ENCODE data around the gene TWF2. TPM values are rescaled to one million over a fixed set of nuclear protein-coding genes. Genes with fewer than 3 reads are reported as not detected.

The TWF2 gene
- total and polyA plus RNA-seq, 2 of the 13 experiments (the other 11 are each of a cell fraction or from before 2014, with no cell fraction given): 45.5 to 108 TPM

DNA sequence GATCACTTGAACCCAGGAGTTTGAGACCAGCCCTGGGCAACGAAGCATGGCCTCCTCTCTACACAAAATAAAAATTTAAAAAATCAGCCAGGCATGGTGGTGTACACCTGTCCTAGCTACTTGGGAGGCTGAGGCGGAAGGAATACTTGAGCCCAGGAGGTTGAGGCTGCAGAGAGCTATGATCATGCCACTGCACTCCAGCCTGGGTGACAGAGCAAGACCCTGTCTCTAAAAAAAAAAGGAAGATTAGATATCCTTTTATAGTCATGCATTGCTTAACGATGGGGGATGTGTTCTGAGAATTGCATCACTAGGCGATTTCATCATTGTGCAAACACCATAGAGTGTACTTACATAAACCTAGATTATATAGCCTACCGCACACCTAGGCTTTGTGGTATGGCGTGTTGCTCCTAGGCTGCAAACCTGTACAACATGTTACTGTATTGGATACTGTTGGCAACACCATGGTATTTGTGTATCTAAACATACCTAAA lies 28.4 kb downstream of the TWF2 start (continued):
- TF ChIP-seq KLF11 (CRISPR knock-in tag; IDR thresholded peaks at IDR 0.05) (peak; percentile 81; the same call in 1 of the 2 replicates), ZNF260 (CRISPR knock-in tag; IDR thresholded peaks at IDR 0.05; ENCODE audit: borderline replicate concordance, low read depth) (no peak), KDM6A (CRISPR knock-in tag; IDR thresholded peaks at IDR 0.05; ENCODE audit: low read depth) (peak; percentile 68; the same call in 1 of the 2 replicates), SNAI1 (CRISPR knock-in tag; IDR thresholded peaks at IDR 0.05; ENCODE audit: borderline replicate concordance) (no peak), THAP7 (CRISPR knock-in tag; IDR thresholded peaks at IDR 0.05) (no peak), KDM3A (CRISPR knock-in tag; IDR thresholded peaks at IDR 0.05; ENCODE audit: low read depth) (peak; percentile 83; the same call in 1 of the 2 replicates), EZH2 (conservative IDR thresholded peaks at IDR 0.05; ENCODE audit: low read depth, low read length) (no peak), ZBTB37 (CRISPR knock-in tag; IDR thresholded peaks at IDR 0.05) (no peak), ZNF589 (CRISPR knock-in tag; conservative IDR thresholded peaks at IDR 0.05) (0 out of 2 replicates have a peak, but pooled peaks have one; percentile 55), YEATS2 (CRISPR knock-in tag; IDR thresholded peaks at IDR 0.05; ENCODE audit: borderline replicate concordance) (no peak; the same call in 1 of the 2 replicates), ZNF580 (CRISPR knock-in tag; IDR thresholded peaks at IDR 0.05; ENCODE audit: borderline replicate concordance, low read depth) (no peak), ZNF737 (CRISPR knock-in tag; IDR thresholded peaks at IDR 0.05; ENCODE audit: borderline replicate concordance) (no peak), ZNF484 (CRISPR knock-in tag; IDR thresholded peaks at IDR 0.05; ENCODE audit: borderline replicate concordance, low read depth) (no peak), EEA1 (CRISPR knock-in tag; IDR thresholded peaks at IDR 0.05; ENCODE audit: borderline replicate concordance) (no peak), ZFP1 (CRISPR knock-in tag; IDR thresholded peaks at IDR 0.05) (peak; percentile 67; the same call in 1 of the 2 replicates), ZNF275 (CRISPR knock-in tag; IDR thresholded peaks at IDR 0.05; ENCODE audit: borderline replicate concordance) (no peak), MIER3 (CRISPR knock-in tag; IDR thresholded peaks at IDR 0.05; ENCODE audit: borderline replicate concordance) (peak; percentile 88; the same call in 1 of the 2 replicates), ESRRA (CRISPR knock-in tag; IDR thresholded peaks at IDR 0.05; ENCODE audit: low read depth) (0 out of 2 replicates have a peak, but pooled peaks have one; percentile 44), GTF3A (CRISPR knock-in tag; conservative IDR thresholded peaks at IDR 0.05) (no peak), ARHGAP35 (CRISPR knock-in tag; IDR thresholded peaks at IDR 0.05; ENCODE audit: borderline replicate concordance) (no peak), ZNF703 (CRISPR knock-in tag; IDR thresholded peaks at IDR 0.05; ENCODE audit: borderline replicate concordance) (peak; percentile 81; the same call in 1 of the 2 replicates)
- TF ChIP-seq, protein P1, sequence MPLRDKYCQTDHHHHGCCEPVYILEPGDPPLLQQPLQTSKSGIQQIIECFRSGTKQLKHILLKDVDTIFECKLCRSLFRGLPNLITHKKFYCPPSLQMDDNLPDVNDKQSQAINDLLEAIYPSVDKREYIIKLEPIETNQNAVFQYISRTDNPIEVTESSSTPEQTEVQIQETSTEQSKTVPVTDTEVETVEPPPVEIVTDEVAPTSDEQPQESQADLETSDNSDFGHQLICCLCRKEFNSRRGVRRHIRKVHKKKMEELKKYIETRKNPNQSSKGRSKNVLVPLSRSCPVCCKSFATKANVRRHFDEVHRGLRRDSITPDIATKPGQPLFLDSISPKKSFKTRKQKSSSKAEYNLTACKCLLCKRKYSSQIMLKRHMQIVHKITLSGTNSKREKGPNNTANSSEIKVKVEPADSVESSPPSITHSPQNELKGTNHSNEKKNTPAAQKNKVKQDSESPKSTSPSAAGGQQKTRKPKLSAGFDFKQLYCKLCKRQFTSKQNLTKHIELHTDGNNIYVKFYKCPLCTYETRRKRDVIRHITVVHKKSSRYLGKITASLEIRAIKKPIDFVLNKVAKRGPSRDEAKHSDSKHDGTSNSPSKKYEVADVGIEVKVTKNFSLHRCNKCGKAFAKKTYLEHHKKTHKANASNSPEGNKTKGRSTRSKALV (CRISPR knock-in tag; IDR thresholded peaks at IDR 0.05): no peak
